ENCODE data around the gene ERVK3-1. TPM values are rescaled to one million over a fixed set of nuclear protein-coding genes. Genes with fewer than 3 reads are reported as not detected.
A peak's percentile ranks its signal among the peaks of the same experiment; 100 is the strongest.
"Not testable (repeated sequence)": the region's sequence is repeated elsewhere in the genome, so short reads cannot be mapped to it uniquely, and the experiment has no call there.

ERVK3-1 gene
- total RNA-seq, 4 donors from 2014 or later: 32.9 to 53.0 (median 38.0) TPM

GRCh38 chr19:58338825-58339558 is 33.8 kb downstream of the ERVK3-1 start:
- no peaks in the 10 kb centered on the region for H3K4me1 ChIP-seq
- intact Hi-C loops (cut with DNase I): no loop called here
- no peak overlapping the region for H3K27ac ChIP-seq (replicated peaks in 1 of 4)
- TF ChIP-seq POLR2AphosphoS5 (IDR thresholded peaks at IDR 0.05) (no peak), POLR2A (IDR thresholded peaks at IDR 0.05; ENCODE audit: low read depth) (no peak), EP300 (IDR thresholded peaks at IDR 0.05) (no peak)
- TF ChIP-seq, protein P1, sequence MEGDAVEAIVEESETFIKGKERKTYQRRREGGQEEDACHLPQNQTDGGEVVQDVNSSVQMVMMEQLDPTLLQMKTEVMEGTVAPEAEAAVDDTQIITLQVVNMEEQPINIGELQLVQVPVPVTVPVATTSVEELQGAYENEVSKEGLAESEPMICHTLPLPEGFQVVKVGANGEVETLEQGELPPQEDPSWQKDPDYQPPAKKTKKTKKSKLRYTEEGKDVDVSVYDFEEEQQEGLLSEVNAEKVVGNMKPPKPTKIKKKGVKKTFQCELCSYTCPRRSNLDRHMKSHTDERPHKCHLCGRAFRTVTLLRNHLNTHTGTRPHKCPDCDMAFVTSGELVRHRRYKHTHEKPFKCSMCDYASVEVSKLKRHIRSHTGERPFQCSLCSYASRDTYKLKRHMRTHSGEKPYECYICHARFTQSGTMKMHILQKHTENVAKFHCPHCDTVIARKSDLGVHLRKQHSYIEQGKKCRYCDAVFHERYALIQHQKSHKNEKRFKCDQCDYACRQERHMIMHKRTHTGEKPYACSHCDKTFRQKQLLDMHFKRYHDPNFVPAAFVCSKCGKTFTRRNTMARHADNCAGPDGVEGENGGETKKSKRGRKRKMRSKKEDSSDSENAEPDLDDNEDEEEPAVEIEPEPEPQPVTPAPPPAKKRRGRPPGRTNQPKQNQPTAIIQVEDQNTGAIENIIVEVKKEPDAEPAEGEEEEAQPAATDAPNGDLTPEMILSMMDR (IDR thresholded peaks at IDR 0.05): no peak
- peaks cover 0 to 6% (median 0%) of the 10 kb centered on the region in 4 donors for H3K27me3 ChIP-seq
- no peak overlapping the region for H3K4me3 ChIP-seq
- DNase-seq (ENCODE audit: extremely low spot score): no peak
- WGBS: 76% methylated on average over 17 of the region's 30 CpGs
- H3K36me3 ChIP-seq: peaks cover 33 to 71% (median 56%) of the 10 kb centered on the region in 4 donors
- peaks cover 0 to 3% (median 0%) of the 10 kb centered on the region in 4 donors for H3K9me3 ChIP-seq

DNA sequence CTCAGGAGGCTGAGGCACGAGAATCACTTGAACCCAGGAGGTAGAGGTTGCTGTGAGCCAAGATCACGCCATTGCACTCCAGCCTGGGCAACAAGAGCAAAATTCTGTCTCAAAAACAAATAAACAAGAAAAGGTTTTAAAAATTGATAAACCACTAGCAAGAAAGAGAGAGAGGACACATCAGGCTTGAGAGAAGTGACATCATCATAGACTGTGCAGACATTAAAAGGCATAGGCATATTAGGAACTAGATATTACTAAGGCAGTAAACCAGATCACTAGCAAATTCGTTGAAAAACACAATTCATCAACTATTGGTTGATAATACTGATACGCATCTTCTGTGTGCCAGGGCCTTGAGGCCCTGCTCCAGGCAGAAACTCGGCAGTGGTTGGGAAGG is 40.4 kb downstream of the ERVK3-1 start:
- H3K4me1 ChIP-seq: peaks cover 6 to 26% (median 15%) of the 10 kb centered on the region in 4 donors
- WGBS: 82% methylated on average over 5 of the region's 5 CpGs
- intact Hi-C loops (cut with DNase I): no loop called here
- H3K27me3 ChIP-seq: peaks cover 0 to 70% (median 23%) of the 10 kb centered on the region in 4 donors
- H3K9me3 ChIP-seq: no peaks in the 10 kb centered on the region
- TF ChIP-seq, protein P1 (IDR thresholded peaks at IDR 0.05): no peak
- no peak for TF ChIP-seq EP300 (IDR thresholded peaks at IDR 0.05)
- no peak for TF ChIP-seq POLR2AphosphoS5 (IDR thresholded peaks at IDR 0.05)
- no peak for TF ChIP-seq POLR2A (IDR thresholded peaks at IDR 0.05; ENCODE audit: low read depth)
- peaks cover 0 to 17% (median 1%) of the 10 kb centered on the region in 4 donors for H3K36me3 ChIP-seq
- DNase-seq (ENCODE audit: extremely low spot score): no peak
- H3K27ac ChIP-seq (replicated peaks in 1 of 4): no peak overlapping the region
- H3K4me3 ChIP-seq: no peak overlapping the region

DNA sequence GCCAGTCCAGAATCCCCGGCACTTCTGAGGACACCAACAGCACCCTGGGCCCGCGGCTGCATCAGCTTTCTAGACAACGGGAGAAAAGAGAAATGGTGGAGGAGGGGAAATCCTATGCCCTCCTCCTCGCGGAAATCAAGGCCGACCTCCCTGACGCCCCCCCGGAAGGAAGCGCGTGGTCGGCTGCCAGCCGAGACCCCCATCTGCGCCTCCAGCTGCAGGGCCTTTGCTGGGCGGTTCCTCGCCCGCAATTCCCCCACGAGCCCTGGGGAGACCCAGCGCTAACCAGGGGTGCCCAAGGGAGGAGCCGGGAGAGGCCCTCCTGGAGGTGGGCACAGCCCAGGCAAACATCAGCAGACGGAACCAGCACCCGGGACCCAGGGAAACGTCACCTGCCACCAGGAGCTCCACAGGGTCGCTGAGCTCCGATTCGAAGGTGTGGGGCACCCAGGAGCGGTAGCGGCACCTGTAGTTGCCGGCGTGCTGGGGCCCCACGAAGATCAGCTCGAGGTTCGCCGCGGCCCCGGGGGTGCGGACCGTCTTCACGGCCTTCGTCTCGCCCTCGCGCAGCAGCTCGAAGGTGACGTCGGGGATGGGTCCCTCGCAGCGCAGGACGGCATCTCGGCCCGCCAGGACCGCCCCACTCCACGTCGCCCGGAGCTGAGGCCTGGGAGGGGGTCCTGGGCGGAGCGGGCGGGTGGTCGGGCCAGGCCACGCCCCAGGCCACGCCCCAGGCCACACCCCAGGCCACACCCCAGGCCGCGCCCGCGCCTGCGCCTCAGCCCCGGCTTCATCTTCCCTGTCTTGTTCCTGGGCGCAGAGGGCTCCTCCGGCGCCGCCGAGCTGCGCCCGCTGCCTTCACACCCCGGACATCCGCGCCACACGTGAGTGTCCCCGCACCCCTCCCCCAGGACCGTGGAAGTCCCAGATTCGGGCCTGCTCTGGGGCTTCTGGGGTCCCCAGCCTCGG is 42.1 kb downstream of the ERVK3-1 start:
- intact Hi-C loops (cut with DNase I): no loop called here
- Histone ChIP-seq H3K4me3 (peak overlapping the region; percentile 51 to 64 (median 52)), H3K36me3 (peaks cover 0 to 6% (median 0%) of the 10 kb centered on the region in 4 donors), H3K4me1 (peaks cover 9 to 31% (median 20%) of the 10 kb centered on the region in 4 donors), H3K27me3 (peaks cover 0 to 87% (median 32%) of the 10 kb centered on the region in 4 donors), H3K9me3 (no peaks in the 10 kb centered on the region), H3K27ac (replicated peaks in 1 of 4) (peak overlapping the region; percentile 35 to 74 (median 66))
- DNase-seq (ENCODE audit: extremely low spot score): no peak
- 3% methylated on average over 23 of the region's 82 CpGs for WGBS
- peak; percentile 18 to 60 for TF ChIP-seq POLR2AphosphoS5 (IDR thresholded peaks at IDR 0.05)
- TF ChIP-seq, protein P1 (IDR thresholded peaks at IDR 0.05): no peak
- TF ChIP-seq POLR2A (IDR thresholded peaks at IDR 0.05; ENCODE audit: low read depth): no peak

- peaks cover 0 to 95% (median 36%) of the 10 kb centered on the region in 4 donors for H3K27me3 ChIP-seq
- H3K9me3 ChIP-seq; H3K36me3 ChIP-seq; intact Hi-C loops (cut with DNase I); DNase-seq (ENCODE audit: extremely low spot score): not testable (repeated sequence)
- H3K4me3 ChIP-seq: peak overlapping the region; percentile 51 to 64 (median 52)
- peaks cover 9 to 31% (median 20%) of the 10 kb centered on the region in 4 donors for H3K4me1 ChIP-seq
- WGBS: 34% methylated on average over 12 of the region's 12 CpGs
- H3K27ac ChIP-seq (replicated peaks in 1 of 4): peak overlapping the region in 3 of 4 donors; percentile 35 to 74 (median 70)
Measured at GRCh38 chr19:58348080-58348479, 42.9 kb downstream of the ERVK3-1 start.

- no peak overlapping the region for H3K27ac ChIP-seq (replicated peaks in 1 of 4)
- TF ChIP-seq, protein P1 (IDR thresholded peaks at IDR 0.05): no peak
- TF ChIP-seq POLR2AphosphoS5 (IDR thresholded peaks at IDR 0.05): no peak
- DNase-seq (ENCODE audit: extremely low spot score): no peak
- H3K4me3 ChIP-seq: peak overlapping the region in 1 of 4 donors; percentile 27
- peaks cover 0 to 100% (median 39%) of the 10 kb centered on the region in 4 donors for H3K27me3 ChIP-seq
- H3K4me1 ChIP-seq: peaks cover 9 to 31% (median 20%) of the 10 kb centered on the region in 4 donors
- 56% methylated on average over 8 of the region's 8 CpGs for WGBS
- H3K36me3 ChIP-seq: peaks cover 0 to 6% (median 0%) of the 10 kb centered on the region in 4 donors
- H3K9me3 ChIP-seq: no peaks in the 10 kb centered on the region
- intact Hi-C loops (cut with DNase I): no loop called here
Measured at GRCh38 chr19:58349590-58349989, 44.4 kb downstream of the ERVK3-1 start.

Data from esophagus muscularis mucosa (tissue), 4 donors.